K562 (cell line): ENCODE results near the gene XPO6. TPM values are rescaled to one million over a fixed set of nuclear protein-coding genes. Genes with fewer than 3 reads are reported as not detected.

Source experiments
- ARID1B ChIP-seq: fragments of 450-650 bp; IDR thresholded peaks from 2 replicates; pipeline ENCODE4 v1.6.1; 2016; ENCODE audit warnings: antibody characterized with exemption, mild to moderate bottlenecking, inconsistent platforms
- CHD2 ChIP-seq: IDR thresholded peaks from 2 replicates; pipeline ENCODE4 v1.6.1; 2011; ENCODE audit warnings: low read depth, low read length
- CREBBP ChIP-seq: IDR thresholded peaks from one replicate; pipeline ENCODE4 v1.6.1; 2012; ENCODE audit warnings: low read depth, mild to moderate bottlenecking, control low read depth, inconsistent platforms, low read length
- EP300 ChIP-seq: IDR thresholded peaks from 2 replicates; pipeline ENCODE4 v1.6.1; 2012; ENCODE audit warnings: low read length, improper control_type of control experiment
- ETS2 ChIP-seq: IDR thresholded peaks from 2 replicates; pipeline ENCODE4 v1.6.1; 2016; ENCODE audit warnings: borderline replicate concordance, missing genetic modification characterization, mild to moderate bottlenecking, moderate library complexity, missing compliant biosample characterization; ENCODE audit not compliant: poor library complexity, severe bottlenecking
- FOXP4 ChIP-seq: sonication (generic); formaldehyde crosslinking; IDR thresholded peaks from 2 replicates; pipeline ENCODE4 v1.8.0; 2022; ENCODE audit warnings: mild to moderate bottlenecking, missing genetic modification reagents, borderline replicate concordance
- GATA2 ChIP-seq: sonication (generic); formaldehyde crosslinking; IDR thresholded peaks from 2 replicates; pipeline ENCODE4 v1.4.0; 2020; ENCODE audit warnings: mild to moderate bottlenecking, missing genetic modification reagents
- GMEB1 ChIP-seq: fragments of 250-450 bp; sonication (Bioruptor Pico); IDR thresholded peaks from 2 replicates; pipeline ENCODE4 v1.4.0; 2020; ENCODE audit warnings: mild to moderate bottlenecking
- HES1 ChIP-seq: fragments of 450-650 bp; IDR thresholded peaks from 2 replicates; pipeline ENCODE4 v1.6.1; 2016; ENCODE audit warnings: low read depth, mild to moderate bottlenecking, moderate library complexity
- KDM5B ChIP-seq: fragments of 200-600 bp; sonication (generic); IDR thresholded peaks from 2 replicates; pipeline ENCODE4 v1.6.1; 2012; ENCODE audit warnings: low read depth, mild to moderate bottlenecking, moderate library complexity, low read length, control low read depth, inconsistent platforms; ENCODE audit not compliant: insufficient replicate concordance
- L3MBTL2 ChIP-seq: fragments of 450-650 bp; IDR thresholded peaks from 2 replicates; pipeline ENCODE4 v1.6.1; 2016; ENCODE audit warnings: mild to moderate bottlenecking, moderate library complexity
- MYC ChIP-seq, 2 experiments: fragments of 250-450 bp in 1 of 2; sonication (Bioruptor Pico) in 1 of 2; IDR thresholded peaks; 2 replicates each; pipeline versions ENCODE4 v1.5.1 to v1.6.1; 2012 to 2021; ENCODE audit warnings: low read depth in 2 of 2, borderline replicate concordance in 1 of 2, improper control_type of control experiment in 1 of 2, low read length in 1 of 2, mild to moderate bottlenecking in 1 of 2, moderate library complexity in 1 of 2
- NR2C2 ChIP-seq, 2 experiments: fragments of 200-800 bp in 1 of 2; sonication (Bioruptor generic) in 1 of 2; sonication (generic) in 1 of 2; formaldehyde crosslinking in 1 of 2; IDR thresholded peaks; 2 replicates each; pipeline versions ENCODE4 v1.6.1 to v1.8.0; 2016 to 2022; ENCODE audit warnings: mild to moderate bottlenecking in 1 of 2, missing compliant biosample characterization in 1 of 2, missing genetic modification characterization in 1 of 2, missing genetic modification reagents in 1 of 2
- POLR2B ChIP-seq: fragments of 450-650 bp; IDR thresholded peaks from 2 replicates; pipeline ENCODE4 v1.6.1; 2018; ENCODE audit warnings: low read depth; ENCODE audit not compliant: partially characterized antibody
- SMAD4 ChIP-seq: fragments of 250-450 bp; sonication (Bioruptor Pico); conservative IDR thresholded peaks from 2 replicates; pipeline ENCODE4 v1.8.0; 2021; ENCODE audit warnings: inconsistent platforms, mild to moderate bottlenecking, moderate library complexity
- TCF3 ChIP-seq: sonication (generic); formaldehyde crosslinking; IDR thresholded peaks from 2 replicates; pipeline ENCODE4 v1.4.0; 2020; ENCODE audit warnings: mild to moderate bottlenecking, missing genetic modification reagents
- TEAD4 ChIP-seq, 2 experiments: sonication (generic) in 1 of 2; formaldehyde crosslinking in 1 of 2; IDR thresholded peaks; 2 replicates each; pipeline versions ENCODE4 v1.6.1 to v1.8.0; 2012 to 2022; ENCODE audit warnings: borderline replicate concordance in 1 of 2, inconsistent platforms in 1 of 2, low read length in 1 of 2, mild to moderate bottlenecking in 1 of 2, missing genetic modification reagents in 1 of 2
- USF2 ChIP-seq: sonication (generic); formaldehyde crosslinking; IDR thresholded peaks from 2 replicates; pipeline ENCODE4 v1.5.0; 2020; ENCODE audit warnings: missing genetic modification reagents
- ZBTB17 ChIP-seq: fragments of 450-650 bp; formaldehyde crosslinking; IDR thresholded peaks from 2 replicates; pipeline ENCODE4 v1.4.0; 2020; ENCODE audit warnings: mild to moderate bottlenecking
- ZFX ChIP-seq: sonication (generic); formaldehyde crosslinking; IDR thresholded peaks from 2 replicates; pipeline ENCODE4 v1.8.0; 2022; ENCODE audit warnings: mild to moderate bottlenecking, missing genetic modification reagents, moderate library complexity
- ZNF124 ChIP-seq: sonication (generic); formaldehyde crosslinking; IDR thresholded peaks from 2 replicates; pipeline ENCODE4 v1.8.1; 2022; ENCODE audit warnings: missing genetic modification reagents
- ZNF212 ChIP-seq: fragments of 450-650 bp; formaldehyde crosslinking; IDR thresholded peaks from 2 replicates; pipeline ENCODE4 v1.4.0; 2020; ENCODE audit warnings: mild to moderate bottlenecking
- ZNF274 ChIP-seq: IDR thresholded peaks from 2 replicates; pipeline ENCODE4 v1.6.1; 2011; ENCODE audit warnings: low read depth, mild to moderate bottlenecking, low read length, moderate library complexity, borderline replicate concordance
- ZNF41 ChIP-seq: fragments of 250-450 bp; sonication (Bioruptor Pico); conservative IDR thresholded peaks from 2 replicates; pipeline ENCODE4 v1.4.0; 2020; ENCODE audit warnings: mild to moderate bottlenecking
- polyA plus RNA-seq, 8 experiments: library from polyadenylated mRNA; depleted of rRNA in 4 of 8; stranded (reverse) in 5 of 8; unstranded in 3 of 8; fragments of >200 nt; fragmentation: Nextera tagmentation in 2 of 8; fragmentation: Illumina TruSeq in 1 of 8; extraction: Ambion mirVana in 2 of 8; extraction: Trizol in 1 of 8; gene quantifications; 2 replicates each; pipeline versions ENCODE4 v1.2.1 to v1.2.3, GENCODE V29; 2011 to 2014; ENCODE audit warnings: inconsistent platforms in 1 of 8, missing spikeins in 1 of 8
- total RNA-seq, 7 experiments: library from RNA; depleted of rRNA in 6 of 7; stranded (reverse); fragments of >200 nt in 6 of 7; fragmentation: Illumina TruSeq in 2 of 7; extraction: Trizol in 2 of 7; gene quantifications; 2 replicates each; pipeline versions ENCODE4 v1.2.1 to v1.2.3, GENCODE V29; 2011 to 2021; ENCODE audit warnings: low replicate concordance in 1 of 7

The XPO6 gene
- total and polyA plus RNA-seq, 9 of the 15 experiments (the other 6 are each of a cell fraction or from before 2014, with no cell fraction given): 11.2 to 196 (median 119) TPM

- TF ChIP-seq EP300: peak; percentile 21; the same call in 1 of the 2 replicates
- no peak for TF ChIP-seq KDM5B
- peak; percentile 42; the same call in 1 of the 2 replicates for TF ChIP-seq ARID1B
- TF ChIP-seq FOXP4 (CRISPR knock-in tag): no peak
- peak; percentile 57 for TF ChIP-seq MYC (IDR thresholded peaks at IDR 0.05; ENCODE audit: low read depth, low read length)
- TF ChIP-seq MYC (CRISPR knock-in tag; IDR thresholded peaks at IDR 0.05; ENCODE audit: borderline replicate concordance, low read depth): no peak
- no peak for TF ChIP-seq ETS2 (tag)
- TF ChIP-seq ZNF41 (CRISPR knock-in tag): no peak
- 0 out of 2 replicates have a peak, but pooled peaks have one; percentile 17 for TF ChIP-seq GATA2
- TF ChIP-seq TEAD4 (IDR thresholded peaks at IDR 0.05; ENCODE audit: low read length): peak; percentile 50; the same call in 1 of the 2 replicates
- TF ChIP-seq TEAD4 (CRISPR knock-in tag; IDR thresholded peaks at IDR 0.05; ENCODE audit: borderline replicate concordance): no peak
- TF ChIP-seq GMEB1: no peak
- 0 out of 2 replicates have a peak, but pooled peaks have one; percentile 19 for TF ChIP-seq SMAD4 (CRISPR knock-in tag)
- no peak for TF ChIP-seq USF2 (CRISPR knock-in tag)
- no peak for TF ChIP-seq ZBTB17
- no peak for TF ChIP-seq ZFX (CRISPR knock-in tag)
- TF ChIP-seq ZNF212 (CRISPR knock-in tag): no peak
- TF ChIP-seq ZNF274: no peak
- no peak for TF ChIP-seq POLR2B
- no peak for TF ChIP-seq CREBBP
- TF ChIP-seq CHD2: no peak
- no peak for TF ChIP-seq NR2C2 (CRISPR knock-in tag; IDR thresholded peaks at IDR 0.05)
- TF ChIP-seq NR2C2 (tag; IDR thresholded peaks at IDR 0.05): peak; percentile 28; the same call in 1 of the 2 replicates
- TF ChIP-seq TCF3 (CRISPR knock-in tag): peak; percentile 54
- TF ChIP-seq L3MBTL2: peak; percentile 58
- no peak for TF ChIP-seq ZNF124
- peak; percentile 55; the same call in 1 of the 2 replicates for TF ChIP-seq HES1
Measured at GRCh38 chr16:28110479-28110878, 101.3 kb downstream of the XPO6 start (continued).
